Measurements from ENCODE around the gene MRS2. TPM values are rescaled to one million over a fixed set of nuclear protein-coding genes. Genes with fewer than 3 reads are reported as not detected.
"Not testable (repeated sequence)": the region's sequence is repeated elsewhere in the genome, so short reads cannot be mapped to it uniquely, and the experiment has no call there.

MRS2 gene
- polyA plus RNA-seq, 1 donor from 2014 or later = 25.0 TPM

DNA sequence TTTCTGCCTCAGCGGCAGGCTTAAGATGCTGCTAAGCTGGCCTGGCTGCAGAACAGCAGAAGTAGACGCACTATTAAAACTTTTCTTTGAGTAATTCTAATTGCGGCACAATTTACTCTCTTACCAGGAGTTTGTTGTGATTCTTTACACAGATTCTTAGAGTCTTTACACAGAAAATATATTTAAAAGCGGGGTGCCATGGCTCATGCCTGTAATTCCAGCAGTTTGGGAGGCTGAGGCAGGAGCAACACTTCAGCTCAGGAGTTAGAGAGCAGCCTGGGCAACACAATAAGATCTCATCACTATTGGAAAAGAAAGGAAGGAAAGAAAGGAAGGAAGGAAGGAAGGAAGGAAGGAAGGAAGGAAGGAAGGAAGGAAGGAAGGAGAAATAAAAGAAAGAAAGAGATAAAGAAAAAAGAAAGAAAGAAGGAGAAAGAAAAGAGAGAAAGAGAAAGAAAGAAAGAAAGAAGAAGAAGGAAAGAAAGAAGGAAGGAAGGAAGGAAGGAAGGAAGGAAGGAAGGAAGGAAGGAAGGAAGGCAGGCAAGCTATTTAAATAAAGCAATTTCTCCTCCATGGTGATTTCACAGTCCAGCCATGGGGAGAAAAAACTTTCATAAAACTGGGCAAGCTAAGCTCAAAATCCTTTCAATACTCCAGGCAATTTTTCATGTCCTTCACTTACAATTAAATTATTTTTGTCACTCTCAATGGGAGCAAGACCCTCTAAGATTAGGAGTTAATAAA, 21.1 kb upstream of the MRS2 start:
- Mint-ChIP-seq H3K4me3 (no peak overlapping the region), H3K36me3 (no peaks in the 10 kb centered on the region), H3K27me3 (peaks cover 7% of the 10 kb centered on the region), H3K4me1 (peaks cover 0 to 5% (median 2%) of the 10 kb centered on the region in 3 donors), H3K27ac (peak overlapping the region in 1 of 3 donors; percentile 32), H3K9me3 (peaks cover 0 to 10% (median 0%) of the 10 kb centered on the region in 3 donors)

DNA sequence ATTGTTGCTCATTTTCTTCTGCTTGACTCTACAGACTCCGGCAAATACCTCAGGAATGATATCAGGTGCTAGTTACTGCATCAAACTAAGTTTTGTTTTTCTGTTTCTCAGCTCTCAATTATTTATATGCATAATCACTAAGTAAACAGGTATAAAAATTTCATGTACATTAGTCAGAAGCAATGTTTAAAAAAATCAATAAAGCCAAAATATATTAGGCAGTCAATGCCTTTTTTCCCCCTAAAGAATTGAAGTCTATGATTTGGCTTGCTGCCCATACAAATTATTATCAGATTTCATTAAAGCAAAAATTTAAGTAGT, 20.6 kb upstream of the MRS2 start:
- peaks cover 7% of the 10 kb centered on the region for H3K27me3 Mint-ChIP-seq
- H3K4me1 Mint-ChIP-seq = peaks cover 0 to 5% (median 2%) of the 10 kb centered on the region in 3 donors
- no peak overlapping the region for H3K4me3 Mint-ChIP-seq
- no peaks in the 10 kb centered on the region for H3K36me3 Mint-ChIP-seq
- no peak overlapping the region for H3K27ac Mint-ChIP-seq
- H3K9me3 Mint-ChIP-seq = peaks cover 0 to 10% (median 0%) of the 10 kb centered on the region in 3 donors

GRCh38 chr6:24382891-24383494, 19.7 kb upstream of the MRS2 start:
- H3K27ac Mint-ChIP-seq, H3K9me3 Mint-ChIP-seq, H3K4me3 Mint-ChIP-seq, H3K36me3 Mint-ChIP-seq, H3K4me1 Mint-ChIP-seq, H3K27me3 Mint-ChIP-seq: not testable (repeated sequence)

- not testable (repeated sequence) for H3K36me3 Mint-ChIP-seq, H3K27ac Mint-ChIP-seq, H3K4me1 Mint-ChIP-seq, H3K9me3 Mint-ChIP-seq, H3K4me3 Mint-ChIP-seq
- H3K27me3 Mint-ChIP-seq = peaks cover 11% of the 10 kb centered on the region
Observed at GRCh38 chr6:24384369-24385130, 18.2 kb upstream of the MRS2 start.

GRCh38 chr6:24385536-24386269, 17.0 kb upstream of the MRS2 start:
- Mint-ChIP-seq H3K27ac (no peak overlapping the region), H3K4me1 (peaks cover 0 to 5% (median 2%) of the 10 kb centered on the region in 3 donors), H3K4me3 (no peak overlapping the region), H3K36me3 (no peaks in the 10 kb centered on the region), H3K9me3 (peaks cover 0 to 1% (median 0%) of the 10 kb centered on the region in 3 donors), H3K27me3 (peaks cover 11% of the 10 kb centered on the region)

- no peak overlapping the region for H3K4me3 Mint-ChIP-seq
- peaks cover 0 to 1% (median 0%) of the 10 kb centered on the region in 3 donors for H3K9me3 Mint-ChIP-seq
- H3K36me3 Mint-ChIP-seq = no peaks in the 10 kb centered on the region
- H3K4me1 Mint-ChIP-seq = peaks cover 0 to 7% (median 0%) of the 10 kb centered on the region in 3 donors
- no peak overlapping the region for H3K27ac Mint-ChIP-seq
- peaks cover 11% of the 10 kb centered on the region for H3K27me3 Mint-ChIP-seq
Observed at GRCh38 chr6:24387818-24388217, 14.9 kb upstream of the MRS2 start.

DNA sequence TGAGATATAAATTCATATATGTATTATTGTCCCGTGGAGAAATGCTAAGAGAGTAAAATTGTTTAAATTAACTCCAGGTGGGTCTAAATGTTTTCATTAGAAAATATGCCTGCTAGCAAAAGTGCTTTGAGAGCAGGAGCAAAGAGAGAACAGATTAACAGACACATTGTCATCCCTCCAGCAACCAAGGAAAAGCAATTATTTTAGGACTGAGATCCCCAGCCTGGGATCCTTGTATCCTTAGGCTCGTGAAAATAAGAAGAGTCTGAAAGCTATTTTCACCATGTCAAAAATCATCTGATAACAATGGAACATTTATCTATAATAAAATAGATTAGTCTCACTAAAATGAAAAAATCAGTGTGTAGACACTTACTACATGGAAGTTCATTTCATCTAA, 11.5 kb upstream of the MRS2 start:
- Mint-ChIP-seq H3K4me3 (no peak overlapping the region), H3K27ac (no peak overlapping the region), H3K27me3 (peaks cover 7% of the 10 kb centered on the region), H3K4me1 (peaks cover 0 to 7% (median 0%) of the 10 kb centered on the region in 3 donors), H3K36me3 (no peaks in the 10 kb centered on the region), H3K9me3 (no peaks in the 10 kb centered on the region)

DNA sequence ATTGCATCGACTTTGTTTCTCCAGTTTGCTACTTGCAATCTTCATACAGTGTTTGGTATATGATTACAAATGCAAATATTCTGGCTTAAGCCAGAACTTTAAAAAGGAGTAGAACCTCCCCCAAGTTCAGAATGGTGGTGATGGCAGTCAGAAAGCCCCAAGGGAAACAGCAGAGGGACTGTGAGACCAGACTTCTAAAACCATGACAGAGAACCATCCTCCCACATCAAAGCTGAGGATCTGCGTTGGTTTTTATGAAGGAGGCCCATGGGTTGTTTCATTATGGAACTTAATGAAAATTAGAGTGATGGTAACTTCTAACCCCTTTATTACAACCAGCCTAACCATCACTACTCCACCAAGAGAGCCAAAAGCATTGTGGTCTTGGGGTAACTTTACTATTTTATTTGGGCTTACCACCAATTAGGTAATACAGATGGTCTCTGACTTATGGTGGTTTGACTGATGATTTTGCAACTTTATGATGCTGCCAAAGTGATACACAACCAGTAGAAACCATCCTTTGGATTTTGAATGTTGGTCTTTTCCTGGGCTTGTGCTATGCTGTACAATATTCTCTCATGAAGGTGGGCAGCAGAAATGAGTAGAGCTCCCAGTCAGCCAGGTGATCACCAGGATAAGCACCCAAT, 10.9 kb upstream of the MRS2 start:
- no peak overlapping the region for H3K4me3 Mint-ChIP-seq
- H3K27ac Mint-ChIP-seq = no peak overlapping the region
- no peaks in the 10 kb centered on the region for H3K36me3 Mint-ChIP-seq
- H3K27me3 Mint-ChIP-seq = peaks cover 8% of the 10 kb centered on the region
- peaks cover 0 to 7% (median 0%) of the 10 kb centered on the region in 3 donors for H3K4me1 Mint-ChIP-seq
- peaks cover 2 to 6% (median 2%) of the 10 kb centered on the region in 3 donors for H3K9me3 Mint-ChIP-seq

DNA sequence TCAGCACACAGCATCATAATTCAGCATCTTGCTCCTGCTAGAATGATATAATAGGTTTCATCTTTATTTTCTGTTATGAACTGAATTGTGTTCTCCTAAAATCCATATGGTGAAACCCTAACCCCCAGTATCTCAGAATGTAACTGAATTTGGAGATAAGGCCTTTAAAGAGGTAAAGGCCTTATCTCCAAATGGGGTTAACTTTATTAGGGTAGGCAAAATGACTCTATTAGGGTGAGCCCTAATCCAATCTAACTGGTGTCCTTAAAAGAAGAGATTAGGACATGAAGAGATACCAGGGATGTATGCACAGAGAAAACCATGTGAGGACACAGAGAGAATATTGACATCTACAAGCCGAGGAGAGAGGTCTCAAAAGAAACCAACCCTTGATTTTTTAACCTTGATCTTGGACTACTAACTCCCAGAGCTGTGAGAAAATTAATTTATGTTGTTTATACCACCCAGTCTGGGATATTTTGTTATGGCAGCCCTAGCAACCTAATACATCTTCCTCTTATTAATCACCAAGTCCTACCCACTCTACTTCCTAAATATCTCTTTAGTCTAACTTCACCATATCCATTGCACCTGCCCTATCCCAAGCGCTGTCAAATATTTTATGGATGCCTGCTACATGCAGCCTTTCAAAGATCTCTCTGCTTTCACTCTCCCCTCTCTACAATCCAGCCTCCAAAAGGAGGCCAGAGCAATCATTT, 8.5 kb upstream of the MRS2 start:
- peaks cover 2 to 12% (median 3%) of the 10 kb centered on the region in 3 donors for H3K9me3 Mint-ChIP-seq
- H3K4me3 Mint-ChIP-seq = no peak overlapping the region
- no peak overlapping the region for H3K27ac Mint-ChIP-seq
- peaks cover 4% of the 10 kb centered on the region for H3K27me3 Mint-ChIP-seq
- H3K4me1 Mint-ChIP-seq = peaks cover 0 to 7% (median 0%) of the 10 kb centered on the region in 3 donors
- no peaks in the 10 kb centered on the region for H3K36me3 Mint-ChIP-seq

GRCh38 chr6:24394780-24395437, 7.8 kb upstream of the MRS2 start:
- H3K9me3 Mint-ChIP-seq = peaks cover 2 to 13% (median 3%) of the 10 kb centered on the region in 3 donors
- H3K27ac Mint-ChIP-seq = no peak overlapping the region
- H3K27me3 Mint-ChIP-seq = peaks cover 4% of the 10 kb centered on the region
- no peaks in the 10 kb centered on the region for H3K36me3 Mint-ChIP-seq
- peaks cover 0 to 7% (median 0%) of the 10 kb centered on the region in 3 donors for H3K4me1 Mint-ChIP-seq
- no peak overlapping the region for H3K4me3 Mint-ChIP-seq

GRCh38 chr6:24396824-24397223, 5.9 kb upstream of the MRS2 start:
- H3K27ac Mint-ChIP-seq = no peak overlapping the region
- no peaks in the 10 kb centered on the region for H3K36me3 Mint-ChIP-seq
- no peak overlapping the region for H3K4me3 Mint-ChIP-seq
- H3K9me3 Mint-ChIP-seq = peaks cover 2 to 13% (median 3%) of the 10 kb centered on the region in 3 donors
- H3K4me1 Mint-ChIP-seq = peaks cover 0 to 9% (median 5%) of the 10 kb centered on the region in 3 donors
- H3K27me3 Mint-ChIP-seq = peaks cover 7% of the 10 kb centered on the region

GRCh38 chr6:24397631-24398030, 5.1 kb upstream of the MRS2 start:
- H3K27me3 Mint-ChIP-seq = peaks cover 7% of the 10 kb centered on the region

More at GRCh38 chr6:24397631-24398030, 5.1 kb upstream of the MRS2 start:
- peaks cover 2 to 13% (median 3%) of the 10 kb centered on the region in 3 donors for H3K9me3 Mint-ChIP-seq
- H3K4me1 Mint-ChIP-seq = peaks cover 2 to 11% (median 5%) of the 10 kb centered on the region in 3 donors
- peak overlapping the region in 1 of 3 donors; percentile 20 for H3K27ac Mint-ChIP-seq
- H3K36me3 Mint-ChIP-seq = no peaks in the 10 kb centered on the region
- peak overlapping the region in 1 of 4 donors; percentile 31 for H3K4me3 Mint-ChIP-seq
